Muscle layer of duodenum (tissue), 2 donors: Measurements from ENCODE around the gene VWA3B.

Experiments used
- H3K27ac ChIP-seq: one replicate; pipeline ENCODE4 v1.7.0; 2013; ENCODE audit warnings: mild to moderate bottlenecking, low read length
- H3K27me3 ChIP-seq: one replicate; pipeline ENCODE4 v1.7.0; 2013; ENCODE audit warnings: low read depth, mild to moderate bottlenecking, control low read depth, low read length
- H3K36me3 ChIP-seq, 2 donors: one replicate each; pipeline ENCODE4 v1.7.0; 2013; ENCODE audit warnings: low read length in 2 of 2, control low read depth in 1 of 2, mild to moderate bottlenecking in 1 of 2; ENCODE audit not compliant: insufficient read depth in 2 of 2, control insufficient read depth in 1 of 2
- H3K4me1 ChIP-seq, 2 donors: one replicate each; pipeline ENCODE4 v1.7.0; 2013; ENCODE audit warnings: low read length in 2 of 2, mild to moderate bottlenecking in 2 of 2, control low read depth in 1 of 2, moderate library complexity in 1 of 2; ENCODE audit not compliant: insufficient read depth in 2 of 2, control insufficient read depth in 1 of 2
- H3K4me3 ChIP-seq, 2 donors: one replicate each; pipeline ENCODE4 v1.7.0; 2013; ENCODE audit warnings: low read length in 2 of 2, low read depth in 1 of 2, mild to moderate bottlenecking in 1 of 2
- H3K9me3 ChIP-seq, 2 donors: one replicate each; pipeline ENCODE4 v1.7.0; 2013; ENCODE audit warnings: low read length in 2 of 2, control low read depth in 1 of 2, mild to moderate bottlenecking in 1 of 2; ENCODE audit not compliant: control insufficient read depth in 1 of 2
- donor health status: healthy.

VWA3B gene

DNA sequence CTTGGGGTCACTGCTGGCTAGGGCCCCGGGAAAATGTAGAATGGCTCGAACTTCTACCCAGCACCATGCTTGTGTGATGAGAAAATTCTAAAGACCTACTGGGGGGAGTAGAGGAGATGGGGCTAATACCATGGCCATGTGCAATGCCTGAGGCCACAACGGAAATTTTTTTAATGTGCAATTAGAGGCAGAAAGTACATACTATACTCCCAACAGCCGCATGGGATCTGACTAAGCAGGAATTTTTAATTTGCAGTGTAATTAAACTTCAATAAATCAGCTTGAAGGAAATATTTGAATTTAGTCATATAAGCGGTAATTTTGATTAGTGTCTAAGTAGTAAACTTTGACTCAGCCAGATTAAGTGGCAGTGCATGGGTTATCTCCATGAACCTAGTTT lies 206.1 kb downstream of the VWA3B start:
- Histone ChIP-seq H3K4me1 (no peaks in the 10 kb centered on the region), H3K27ac (no peak overlapping the region), H3K4me3 (no peak overlapping the region), H3K36me3 (no peaks in the 10 kb centered on the region), H3K9me3 (peaks cover 0 to 4% of the 10 kb centered on the region in 2 donors), H3K27me3 (no peaks in the 10 kb centered on the region)

DNA sequence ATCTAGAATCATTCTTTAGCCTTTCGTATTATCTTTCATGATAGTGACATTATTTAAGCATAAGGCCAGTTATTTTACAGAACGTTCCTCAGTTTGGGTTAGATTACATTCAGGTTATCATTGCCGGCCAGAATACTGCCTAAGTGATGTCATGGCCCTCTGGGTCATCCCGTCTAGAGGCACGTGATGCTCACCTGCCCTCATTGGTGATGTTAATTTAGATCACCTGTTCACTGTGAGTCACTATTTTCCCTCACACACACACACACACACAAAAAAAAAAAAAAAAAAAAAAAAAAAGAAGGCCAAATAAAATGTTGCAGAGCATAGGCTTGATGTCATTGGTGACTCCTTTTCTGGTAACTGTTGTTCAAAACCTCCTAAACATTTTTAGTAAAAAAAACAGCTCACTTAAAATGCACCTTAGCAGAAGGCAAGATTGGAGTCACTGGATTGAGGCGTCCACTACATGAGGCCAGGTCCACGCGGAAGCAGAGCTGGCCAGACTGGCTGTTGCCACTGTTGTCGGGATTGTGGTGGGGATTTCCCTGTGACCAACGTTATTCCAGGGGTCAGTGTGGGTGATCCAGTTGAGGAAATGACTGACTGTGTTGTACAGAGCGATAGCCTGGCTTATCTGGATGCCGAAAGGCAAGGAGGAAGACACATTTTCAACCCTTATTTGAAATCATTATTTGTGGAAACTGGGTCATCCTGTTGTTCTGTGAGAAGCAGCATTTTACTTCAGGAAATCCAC lies 207.1 kb downstream of the VWA3B start:
- no peak overlapping the region for H3K4me3 ChIP-seq
- no peaks in the 10 kb centered on the region for H3K27me3 ChIP-seq
- H3K36me3 ChIP-seq: no peaks in the 10 kb centered on the region
- H3K9me3 ChIP-seq: no peaks in the 10 kb centered on the region
- H3K27ac ChIP-seq: no peak overlapping the region
- no peaks in the 10 kb centered on the region for H3K4me1 ChIP-seq

DNA sequence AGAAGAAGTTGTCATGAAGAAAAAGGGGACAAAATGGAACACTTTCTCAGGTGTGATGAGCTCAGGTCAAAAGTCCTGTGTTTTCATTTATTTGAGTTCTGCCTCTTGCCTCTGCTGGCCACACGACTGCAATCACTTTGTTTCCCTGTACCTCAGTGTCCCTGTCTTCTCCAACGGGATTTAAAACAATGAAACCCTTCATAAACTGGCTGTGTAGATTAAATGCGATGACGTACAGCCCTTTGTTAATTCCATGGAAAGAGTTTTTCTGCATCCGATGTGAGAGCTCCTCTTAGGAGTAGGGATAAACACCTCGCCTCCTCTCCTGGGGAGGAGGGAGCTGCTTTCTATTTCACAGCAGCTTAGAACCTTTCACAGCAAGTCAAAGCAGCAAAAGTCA lies 207.7 kb downstream of the VWA3B start:
- H3K9me3 ChIP-seq: no peaks in the 10 kb centered on the region
- no peak overlapping the region for H3K27ac ChIP-seq
- H3K36me3 ChIP-seq: no peaks in the 10 kb centered on the region
- peaks cover 0 to 3% of the 10 kb centered on the region in 2 donors for H3K4me1 ChIP-seq
- H3K27me3 ChIP-seq: no peaks in the 10 kb centered on the region
- H3K4me3 ChIP-seq: no peak overlapping the region

DNA sequence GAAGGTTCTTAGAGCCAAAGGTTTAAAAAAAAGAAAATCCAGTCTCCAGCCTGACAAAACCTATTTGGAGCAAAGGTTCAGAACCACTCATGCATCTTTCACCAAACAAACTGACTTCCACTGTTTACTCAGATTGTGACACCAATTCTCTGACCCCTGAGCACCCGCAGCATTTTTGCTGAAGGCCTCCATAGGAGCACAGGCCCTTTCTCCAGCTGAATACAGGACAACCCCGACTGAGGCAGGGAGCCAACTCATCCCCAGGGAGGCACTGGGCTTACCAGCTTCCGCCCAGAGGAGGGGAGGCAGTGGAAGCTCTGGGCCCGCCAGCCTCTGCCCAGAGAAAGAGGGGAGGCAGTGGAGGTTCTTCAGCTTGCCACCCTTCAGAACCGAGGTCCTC lies 208.3 kb downstream of the VWA3B start:
- Histone ChIP-seq H3K27ac (no peak overlapping the region), H3K9me3 (no peaks in the 10 kb centered on the region), H3K4me3 (no peak overlapping the region), H3K4me1 (peaks cover 0 to 6% of the 10 kb centered on the region in 2 donors), H3K27me3 (no peaks in the 10 kb centered on the region), H3K36me3 (no peaks in the 10 kb centered on the region)

DNA sequence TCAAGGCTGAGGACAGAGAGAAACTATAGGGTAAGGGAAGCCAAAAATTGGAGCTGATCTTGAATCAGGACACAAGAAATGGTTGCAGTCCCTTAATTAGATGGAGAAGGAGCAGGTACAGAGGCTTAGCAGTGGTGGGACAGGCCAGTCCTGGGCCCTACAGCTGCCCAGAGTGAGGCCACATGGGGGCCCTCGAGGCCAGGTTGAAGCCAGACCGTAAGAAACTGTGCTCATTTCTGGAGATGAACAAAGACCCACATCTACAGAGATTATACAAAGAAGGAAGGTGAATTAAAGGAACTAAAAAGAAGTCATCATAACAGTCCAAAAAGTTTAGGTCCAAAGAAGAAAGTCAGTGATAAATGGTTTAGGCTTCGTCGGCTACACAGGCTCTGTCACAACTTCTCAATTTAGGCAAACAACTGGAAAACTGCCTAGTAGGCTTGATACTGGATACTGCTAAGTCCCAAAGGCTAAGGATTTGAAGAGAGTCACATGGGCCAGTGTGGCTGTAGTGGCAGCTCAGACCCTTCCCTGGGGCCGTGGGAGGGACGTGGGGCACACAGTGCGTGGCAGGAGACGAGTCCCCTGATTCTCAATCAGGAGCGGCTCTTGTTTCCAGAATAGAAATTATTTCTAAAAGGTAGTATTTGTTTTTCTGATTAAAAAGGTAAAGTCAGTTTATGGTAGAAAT lies 208.9 kb downstream of the VWA3B start:
- H3K4me3 ChIP-seq: no peak overlapping the region
- H3K36me3 ChIP-seq: no peaks in the 10 kb centered on the region
- H3K4me1 ChIP-seq: peaks cover 0 to 6% of the 10 kb centered on the region in 2 donors
- H3K27me3 ChIP-seq: no peaks in the 10 kb centered on the region
- no peak overlapping the region for H3K27ac ChIP-seq
- no peaks in the 10 kb centered on the region for H3K9me3 ChIP-seq

DNA sequence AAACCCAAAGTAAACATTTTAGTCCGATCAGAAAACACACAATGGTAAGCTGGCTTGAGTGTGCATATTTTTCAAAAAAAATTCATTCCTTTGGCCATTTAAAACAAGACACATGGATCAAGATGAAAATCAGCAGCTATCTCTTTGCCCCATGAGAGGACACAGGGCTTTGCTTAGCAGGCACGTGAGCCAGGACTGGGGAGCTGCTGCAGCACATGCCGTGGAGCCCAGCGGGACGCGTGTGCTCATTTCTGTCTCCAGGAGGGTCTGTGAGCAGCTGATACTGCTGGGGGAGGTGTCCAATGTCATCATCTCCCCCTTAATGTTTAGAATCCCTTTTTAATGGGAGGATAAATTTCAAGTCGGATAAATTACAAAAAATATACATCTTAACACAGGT lies 209.5 kb downstream of the VWA3B start:
- H3K4me3 ChIP-seq: no peak overlapping the region
- no peaks in the 10 kb centered on the region for H3K27me3 ChIP-seq
- H3K27ac ChIP-seq: no peak overlapping the region
- H3K9me3 ChIP-seq: no peaks in the 10 kb centered on the region
- H3K36me3 ChIP-seq: no peaks in the 10 kb centered on the region
- H3K4me1 ChIP-seq: peaks cover 0 to 6% of the 10 kb centered on the region in 2 donors

DNA sequence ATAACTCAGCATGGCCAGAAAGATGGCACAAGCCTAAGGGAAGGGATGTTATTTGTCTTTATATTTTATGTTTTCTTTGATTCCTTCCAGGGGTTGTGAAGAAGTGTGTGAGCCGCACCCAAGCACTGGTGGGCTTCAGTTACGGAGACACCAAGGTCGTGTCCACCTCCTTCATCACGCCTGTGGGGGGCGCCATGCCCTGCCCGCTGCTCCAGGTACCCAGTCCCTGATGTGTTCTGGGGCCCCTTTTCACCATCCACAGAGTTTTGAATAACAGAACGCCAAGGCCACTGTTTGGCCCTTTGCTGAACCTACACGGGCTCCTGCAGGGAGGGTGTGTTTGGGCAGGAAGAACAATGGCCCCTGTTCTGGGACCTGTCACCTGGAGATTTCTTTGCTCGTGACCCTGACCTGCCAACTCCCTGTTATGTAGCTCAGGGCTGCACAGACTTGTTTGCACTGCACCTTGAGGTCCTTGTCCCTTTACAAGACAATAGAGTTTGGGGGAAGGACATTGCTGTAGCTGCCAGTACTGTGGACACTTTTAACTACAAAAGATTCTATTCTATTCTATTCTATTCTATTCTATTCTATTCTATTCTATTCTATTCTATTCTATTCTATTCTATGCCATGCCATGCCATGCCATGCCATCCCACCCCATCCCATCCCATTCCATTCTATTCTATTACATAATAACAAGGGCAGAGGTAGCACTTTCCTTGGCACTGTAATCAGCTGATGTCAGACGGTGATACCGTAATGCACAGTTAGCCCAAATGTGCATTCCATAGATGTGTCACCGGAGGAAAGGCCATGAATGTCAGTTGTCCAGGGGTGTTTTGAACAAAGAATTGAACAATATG lies 211.1 kb downstream of the VWA3B start:
- Histone ChIP-seq H3K27me3 (no peaks in the 10 kb centered on the region), H3K36me3 (no peaks in the 10 kb centered on the region), H3K27ac (no peak overlapping the region), H3K4me1 (peaks cover 0 to 6% of the 10 kb centered on the region in 2 donors), H3K4me3 (no peak overlapping the region), H3K9me3 (no peaks in the 10 kb centered on the region)

DNA sequence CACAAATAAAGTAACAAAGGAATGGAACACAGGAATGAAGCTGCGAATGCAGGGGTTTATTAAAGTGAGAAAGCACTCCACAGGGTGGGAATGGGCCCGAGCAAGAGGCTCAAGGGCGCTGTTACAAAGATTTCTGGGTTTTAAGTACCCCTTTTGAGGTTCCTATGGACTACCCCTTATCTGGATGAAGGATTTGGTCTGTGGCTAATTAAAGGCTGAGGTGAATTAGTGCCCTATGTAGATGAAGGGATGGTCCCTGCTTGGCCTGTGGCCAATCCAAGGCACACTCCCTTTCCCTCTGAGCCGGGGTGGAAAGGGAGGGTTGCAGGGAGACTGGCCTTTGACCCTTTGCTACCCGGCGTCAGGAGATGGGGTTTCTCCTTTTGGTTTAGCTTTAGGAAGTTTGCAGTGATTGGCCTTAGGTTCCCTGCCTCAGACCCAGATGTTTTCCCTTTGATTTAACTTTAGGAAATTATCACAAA lies 211.8 kb downstream of the VWA3B start:
- H3K9me3 ChIP-seq: no peaks in the 10 kb centered on the region
- H3K27me3 ChIP-seq: no peaks in the 10 kb centered on the region
- H3K4me3 ChIP-seq: no peak overlapping the region
- H3K27ac ChIP-seq: no peak overlapping the region
- no peaks in the 10 kb centered on the region for H3K36me3 ChIP-seq
- H3K4me1 ChIP-seq: peaks cover 0 to 6% of the 10 kb centered on the region in 2 donors

DNA sequence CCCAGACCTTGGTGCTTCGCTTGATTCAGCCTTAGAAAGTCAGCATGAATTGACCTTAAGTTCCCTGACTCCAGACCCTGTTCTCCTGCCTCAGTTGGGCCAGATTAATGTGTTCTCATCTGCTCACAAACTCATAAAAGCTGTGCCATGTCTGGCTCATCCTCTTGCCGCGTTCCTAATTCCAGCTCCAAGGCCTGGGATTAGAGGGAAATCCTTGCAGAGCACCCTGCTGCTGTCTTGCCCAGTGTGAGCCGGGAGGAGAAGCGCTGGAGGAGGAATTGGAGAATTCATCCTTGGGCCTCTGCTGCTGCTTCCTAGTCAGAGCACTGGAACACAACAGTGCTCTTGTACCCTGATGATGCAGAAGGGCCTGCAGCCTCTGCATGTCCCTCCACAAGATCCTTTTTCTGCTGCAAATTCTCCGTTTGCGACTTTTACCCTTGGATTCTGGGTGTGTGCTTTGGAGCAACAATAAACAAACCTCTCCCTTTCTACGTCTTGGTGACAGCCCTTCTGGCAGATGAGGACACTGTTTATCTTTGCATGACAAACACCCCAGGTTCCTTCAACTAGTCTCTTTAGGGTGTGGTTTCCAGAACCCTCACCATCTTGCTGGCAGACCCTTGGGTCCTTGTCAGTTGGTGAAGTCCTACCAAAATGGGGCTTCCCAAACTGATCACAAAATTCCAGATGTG lies 212.4 kb downstream of the VWA3B start:
- Histone ChIP-seq H3K27ac (no peak overlapping the region), H3K9me3 (no peaks in the 10 kb centered on the region), H3K27me3 (no peaks in the 10 kb centered on the region), H3K4me3 (no peak overlapping the region), H3K36me3 (no peaks in the 10 kb centered on the region), H3K4me1 (peaks cover 0 to 6% of the 10 kb centered on the region in 2 donors)

DNA sequence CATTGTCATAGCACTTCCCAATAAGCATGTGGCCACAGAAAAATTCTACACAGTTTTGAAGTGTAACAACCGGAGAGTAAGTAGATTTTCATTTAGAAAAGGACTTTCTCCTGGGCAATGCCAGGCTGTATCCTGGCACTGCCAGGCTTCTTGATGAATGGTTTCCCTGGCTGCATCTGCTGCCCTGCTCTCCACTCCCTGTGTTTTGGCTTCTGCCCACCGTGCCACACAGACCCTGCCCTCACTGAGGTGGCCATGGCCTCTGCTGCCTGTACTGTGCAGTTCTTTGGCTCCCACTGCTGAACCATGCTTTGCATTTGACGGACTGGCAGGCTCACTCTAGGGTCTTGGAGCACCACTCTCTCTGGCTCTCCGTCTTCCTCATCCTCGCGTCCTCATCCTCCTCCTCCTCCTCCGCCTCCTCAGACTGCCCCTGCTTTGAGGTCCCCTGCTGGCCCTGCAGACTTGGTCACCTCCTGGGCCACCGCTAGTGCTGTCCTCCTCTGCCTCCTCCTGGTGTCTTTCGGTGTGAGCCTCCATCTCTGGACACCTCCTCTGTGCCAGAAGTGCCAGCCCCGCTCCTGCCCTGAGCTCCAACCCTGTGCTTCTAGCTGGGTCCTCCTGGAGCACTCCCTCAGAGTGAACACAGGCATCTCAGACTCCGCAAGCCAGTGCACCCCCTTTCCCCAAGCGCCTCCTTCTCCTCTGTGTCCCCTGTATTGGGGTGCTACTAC lies 213.3 kb downstream of the VWA3B start:
- Histone ChIP-seq H3K27me3 (no peaks in the 10 kb centered on the region), H3K27ac (no peak overlapping the region), H3K9me3 (no peaks in the 10 kb centered on the region), H3K4me3 (no peak overlapping the region), H3K36me3 (no peaks in the 10 kb centered on the region), H3K4me1 (peaks cover 0 to 6% of the 10 kb centered on the region in 2 donors)
